IPS DF 4.7 (cell line): ENCODE results near the gene GSC2.

Source experiments
- DNase-seq: peaks from one replicate; pipeline ENCODE4 v3.0.0-alpha.2; 2013; ENCODE audit warnings: low spot score; ENCODE audit errors: extremely low read depth

Gene GSC2

DNA sequence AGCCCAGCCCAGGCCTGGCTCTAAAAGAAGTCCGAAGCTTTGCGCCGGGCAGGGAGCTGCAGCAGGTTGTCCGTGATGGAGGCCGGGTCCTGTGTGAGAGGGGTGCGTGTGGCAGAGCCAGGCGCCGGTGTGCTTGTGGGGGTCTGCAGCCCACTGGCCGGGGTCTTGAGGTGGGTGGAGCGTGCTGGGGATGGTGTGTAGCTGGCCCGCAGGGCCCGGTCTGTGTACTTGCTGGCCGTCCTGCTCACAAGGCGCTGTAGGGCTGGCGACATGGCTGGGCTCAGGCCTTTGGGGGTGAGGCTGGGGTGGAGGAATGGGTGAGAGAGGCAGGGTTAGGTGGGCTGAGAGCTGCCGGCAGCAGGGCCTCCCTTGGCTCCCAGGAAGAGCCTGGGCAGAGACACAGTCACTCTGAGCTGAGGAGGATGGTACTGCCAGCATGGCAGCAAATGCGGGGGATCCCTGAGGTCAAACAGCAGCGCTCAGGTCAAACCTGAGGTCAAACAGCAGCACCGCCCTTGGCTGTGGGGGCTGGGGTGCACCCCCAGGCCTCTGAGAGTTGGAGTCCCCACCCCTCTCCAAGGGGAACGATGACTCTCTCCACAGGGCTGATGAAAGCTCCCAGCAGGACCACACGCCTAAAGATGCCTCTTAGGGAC lies 15.8 kb downstream of the GSC2 start:
- no peak for DNase-seq

GRCh38 chr22:19133561-19133960 lies 16.5 kb downstream of the GSC2 start:
- DNase-seq, result no peak

GRCh38 chr22:19132693-19133400 lies 17.2 kb downstream of the GSC2 start:
- no peak for DNase-seq

- no peak for DNase-seq
These were observed 17.9 kb downstream of the GSC2 start for GRCh38 chr22:19132153-19132552.

DNA sequence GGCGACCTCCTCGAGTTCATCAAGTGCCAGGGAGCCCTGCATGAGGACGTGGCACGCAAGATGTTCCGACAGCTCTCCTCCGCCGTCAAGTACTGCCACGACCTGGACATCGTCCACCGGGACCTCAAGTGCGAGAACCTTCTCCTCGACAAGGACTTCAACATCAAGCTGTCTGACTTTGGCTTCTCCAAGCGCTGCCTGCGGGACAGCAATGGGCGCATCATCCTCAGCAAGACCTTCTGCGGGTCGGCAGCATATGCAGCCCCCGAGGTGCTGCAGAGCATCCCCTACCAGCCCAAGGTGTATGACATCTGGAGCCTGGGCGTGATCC lies 18.4 kb downstream of the GSC2 start:
- no peak for DNase-seq

DNA sequence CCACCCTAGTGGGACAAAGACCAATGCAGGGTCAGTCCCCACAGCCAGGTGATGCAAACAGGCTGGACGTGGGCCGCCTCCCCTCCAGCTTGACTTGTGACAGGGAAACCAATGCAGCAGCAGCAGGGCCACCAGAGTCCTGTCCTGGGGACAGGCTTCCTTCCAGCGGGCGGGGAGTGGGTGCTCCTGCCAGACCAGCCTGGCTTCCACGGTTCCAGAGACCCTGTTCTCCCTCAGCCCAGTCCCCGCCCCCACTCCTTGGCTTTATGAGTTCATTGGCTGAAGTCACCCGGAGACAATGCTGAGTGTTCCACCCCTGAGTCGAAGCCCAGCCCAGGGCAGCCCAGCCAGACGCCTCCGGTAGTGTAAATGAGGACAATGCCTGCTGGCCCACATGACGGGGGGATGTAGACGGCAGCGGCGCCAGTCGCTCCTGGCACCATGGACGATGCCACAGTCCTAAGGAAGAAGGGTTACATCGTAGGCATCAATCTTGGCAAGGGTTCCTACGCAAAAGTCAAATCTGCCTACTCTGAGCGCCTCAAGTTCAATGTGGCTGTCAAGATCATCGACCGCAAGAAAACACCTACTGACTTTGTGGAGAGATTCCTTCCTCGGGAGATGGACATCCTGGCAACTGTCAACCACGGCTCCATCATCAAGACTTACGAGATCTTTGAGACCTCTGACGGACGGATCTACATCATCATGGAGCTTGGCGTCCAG lies 19.0 kb downstream of the GSC2 start, which contains the start of gene TSSK2:
TSSK2 (plus strand) TSS at position 350 of the 726 bp plus-strand sequence; CDS start at position 442, 92 bp downstream.
- DNase-seq, result no peak

DNA sequence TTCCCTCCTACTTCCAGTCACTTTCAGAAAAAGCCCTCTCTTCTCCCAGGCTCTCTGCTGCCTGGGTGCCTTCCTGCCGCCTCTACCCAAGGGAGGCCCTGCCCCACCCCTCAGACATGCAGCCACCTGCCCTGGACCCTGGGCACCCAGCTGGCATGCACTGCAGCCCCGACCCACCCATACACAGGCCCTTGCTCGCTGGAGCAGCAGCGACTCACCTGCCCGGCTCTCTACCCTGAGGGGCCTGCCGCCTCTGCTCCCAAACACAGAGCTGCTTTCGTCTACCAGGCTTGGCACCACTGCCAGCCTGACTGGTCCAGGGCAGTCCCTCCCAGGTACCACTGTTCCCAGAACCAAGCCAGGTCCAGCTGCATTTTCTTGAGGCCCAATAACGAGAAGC lies 20.2 kb downstream of the GSC2 start:
- no peak for DNase-seq

GRCh38 chr22:19128946-19129727 lies 21.0 kb downstream of the GSC2 start:
- no peak for DNase-seq

- DNase-seq, result no peak
These were observed 22.1 kb downstream of the GSC2 start for GRCh38 chr22:19128009-19128401.

GRCh38 chr22:19127329-19128008 lies 22.6 kb downstream of the GSC2 start:
- DNase-seq, result no peak

DNA sequence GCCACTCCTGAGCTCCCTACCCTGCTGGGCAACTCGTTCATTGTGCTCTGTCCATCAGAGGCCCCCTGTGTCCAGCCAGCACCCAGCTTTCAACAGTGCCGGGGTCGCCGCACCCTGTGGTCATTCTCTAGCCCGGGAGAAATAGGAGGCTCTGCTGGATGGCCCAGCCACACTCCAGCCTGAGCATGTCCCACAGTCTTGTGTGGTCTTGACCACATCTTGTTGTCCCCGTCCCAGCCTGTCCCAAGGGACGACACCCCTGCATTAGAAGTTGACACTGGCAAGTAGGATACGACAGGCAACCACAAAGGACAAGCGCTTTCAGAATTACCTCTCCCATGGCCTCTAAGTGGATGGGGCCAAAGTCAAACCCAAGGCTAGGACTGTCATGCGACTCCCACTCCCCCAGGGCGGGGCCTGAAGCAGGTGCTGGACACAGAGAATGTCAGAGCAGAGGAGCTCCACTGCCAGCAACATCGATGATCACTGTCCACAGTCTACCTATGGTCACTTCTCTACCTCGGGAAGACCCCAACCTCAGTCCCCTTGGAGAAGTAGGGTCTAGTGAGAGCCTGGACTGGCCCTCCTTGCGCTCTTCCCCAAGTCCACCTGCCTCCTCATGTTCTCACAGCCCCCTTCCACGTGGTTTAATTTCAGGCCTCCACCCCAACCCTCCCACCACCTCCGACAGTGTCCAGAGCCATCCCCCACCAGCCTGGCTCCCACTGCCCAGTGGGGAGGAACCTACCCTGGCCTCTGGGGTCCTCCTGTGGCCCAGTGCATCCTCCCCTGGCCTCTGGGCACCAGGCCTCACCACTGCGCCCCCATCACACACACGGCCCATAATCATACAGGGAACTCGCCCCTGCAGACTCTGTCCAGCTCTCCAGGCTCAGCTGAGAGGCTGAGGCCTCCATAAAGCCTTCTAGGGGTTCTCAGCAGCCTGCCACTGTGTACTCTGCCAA lies 23.5 kb downstream of the GSC2 start:
- no peak for DNase-seq

DNA sequence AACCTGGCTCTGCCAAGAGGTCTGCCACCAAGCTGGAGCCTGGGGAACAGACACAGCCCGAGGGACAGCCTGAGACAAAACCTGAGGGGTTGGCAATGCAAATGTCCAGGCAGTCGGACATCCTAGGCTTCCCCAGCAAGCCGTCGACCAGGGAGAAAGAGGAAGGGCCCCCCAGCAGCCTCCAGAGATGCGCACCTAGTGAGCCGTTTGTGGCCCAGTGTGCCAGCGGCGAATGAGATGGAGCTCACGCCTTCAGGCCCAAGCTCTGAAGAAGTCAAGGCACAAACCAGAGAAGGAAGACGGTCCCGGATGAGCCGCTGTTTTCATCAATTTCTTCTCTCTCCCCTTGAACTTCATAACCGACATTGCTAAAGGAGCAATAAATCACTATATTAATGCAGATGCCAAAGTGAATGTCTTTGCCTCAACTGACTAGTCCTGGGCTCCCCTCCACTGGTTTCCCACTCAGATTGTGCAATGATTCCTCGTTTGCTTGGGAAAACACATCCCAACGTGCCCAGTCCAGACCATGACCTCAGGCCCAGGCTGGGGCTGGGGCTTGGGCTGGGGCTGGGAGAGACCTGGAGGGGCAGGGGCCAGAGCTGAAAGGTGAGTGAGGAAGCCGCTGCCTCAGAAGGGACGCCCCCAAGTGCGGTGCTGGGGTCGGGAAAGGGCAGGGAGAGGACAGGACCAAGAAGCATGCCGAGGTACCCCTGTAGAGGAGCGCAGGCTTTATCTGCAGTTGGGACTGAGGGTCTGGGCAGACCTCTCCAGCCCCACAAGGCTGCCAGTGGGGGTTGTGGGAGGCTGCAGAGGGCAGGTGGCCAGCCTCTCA lies 24.4 kb downstream of the GSC2 start:
- no peak for DNase-seq

- DNase-seq, result no peak
These were observed 25.1 kb downstream of the GSC2 start for GRCh38 chr22:19125011-19125410.

DNA sequence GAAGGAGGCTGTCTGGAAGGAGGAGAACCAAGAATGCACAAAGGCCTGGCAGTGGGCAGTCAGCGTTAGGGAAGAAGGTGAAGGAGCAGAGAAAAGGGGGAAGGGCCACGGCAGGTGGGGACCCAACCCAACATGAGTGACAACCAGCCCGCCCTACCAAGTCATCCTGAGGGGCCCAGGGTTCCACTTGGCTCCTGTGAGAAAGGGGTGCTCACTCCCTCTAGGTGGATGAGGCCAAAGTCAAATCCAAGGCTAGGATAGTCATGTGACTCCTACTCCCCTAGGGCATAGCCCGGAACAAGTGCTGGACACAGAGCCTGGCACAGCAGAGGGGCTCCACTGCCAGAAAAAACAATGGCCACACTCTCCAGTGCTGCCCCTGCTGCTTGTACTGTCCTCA lies 25.7 kb downstream of the GSC2 start:
- no peak for DNase-seq

DNA sequence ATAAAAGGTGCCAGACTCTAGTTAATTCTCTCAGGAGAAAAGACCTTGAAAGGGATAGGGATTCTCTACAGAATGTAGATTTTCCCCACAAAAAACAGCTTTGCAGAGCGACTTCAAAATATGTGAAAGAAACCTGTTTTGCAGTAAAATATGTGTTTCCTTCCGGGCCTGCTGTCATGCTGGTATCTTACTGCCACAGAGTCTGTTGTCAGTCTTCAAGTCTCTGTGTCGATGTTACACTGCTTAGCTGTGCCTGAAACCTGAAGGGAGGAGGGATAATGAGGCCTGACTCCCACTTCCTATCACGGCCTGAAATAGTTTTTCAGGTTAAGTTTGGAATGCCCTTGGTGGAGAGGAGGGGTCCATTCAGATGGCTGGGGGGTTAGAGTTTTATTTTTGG lies 26.2 kb downstream of the GSC2 start:
- no peak for DNase-seq

DNA sequence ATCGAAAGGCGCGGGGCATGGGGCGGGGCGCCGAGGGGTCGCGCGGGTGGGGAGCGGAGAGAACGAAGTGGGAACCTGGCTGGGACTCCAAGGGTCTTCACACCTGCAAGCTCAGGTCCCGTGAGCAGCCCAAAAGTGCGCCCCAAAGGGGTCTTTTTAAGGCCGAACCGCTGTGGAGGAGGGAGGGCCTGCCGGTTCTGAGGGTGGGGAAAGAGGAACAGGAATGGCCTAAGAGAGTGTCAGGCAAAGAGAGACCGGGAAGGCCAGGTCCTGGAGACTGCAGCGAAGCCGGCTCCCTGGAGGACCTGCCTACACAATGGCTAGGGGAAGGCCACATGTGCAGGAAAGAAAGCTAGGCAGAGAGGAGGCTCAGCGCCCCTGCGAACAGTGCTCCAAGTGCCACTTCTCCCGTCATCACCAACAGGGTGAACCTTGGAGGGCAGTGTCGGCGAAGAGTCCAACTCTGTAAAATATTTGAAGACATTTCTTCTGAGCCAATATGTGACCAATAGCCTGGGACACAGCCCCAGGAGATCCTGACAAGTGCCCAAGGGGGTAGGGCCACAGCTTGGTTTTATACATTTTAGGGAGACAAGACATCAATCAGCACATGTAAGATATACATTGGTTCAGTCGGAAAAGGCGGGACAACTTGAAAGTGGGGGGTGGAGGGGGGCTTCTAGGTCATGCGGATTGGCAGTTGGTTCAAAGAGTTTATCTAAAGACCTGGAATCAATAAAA lies 27.2 kb downstream of the GSC2 start:
- DNase-seq, result no peak

GRCh38 chr22:19122143-19122751 lies 27.8 kb downstream of the GSC2 start, which contains the start of gene DGCR2:
TSS of gene DGCR2 (minus strand) at chr22:19122412. CDS start at chr22:19122206, 206 bp downstream.
- no peak for DNase-seq

GRCh38 chr22:19121631-19122142 lies 28.4 kb downstream of the GSC2 start:
- DNase-seq, result no peak
